CMK (cell line): ENCODE data around the gene REC8.
"Not testable (repeated sequence)": the region's sequence is repeated elsewhere in the genome, so short reads cannot be mapped to it uniquely, and the experiment has no call there.

ENCODE experiments used
- DNase-seq: peaks from one replicate; pipeline ENCODE4 v3.0.0-alpha.2; 2010; ENCODE audit warnings: low read depth

The REC8 gene

DNA sequence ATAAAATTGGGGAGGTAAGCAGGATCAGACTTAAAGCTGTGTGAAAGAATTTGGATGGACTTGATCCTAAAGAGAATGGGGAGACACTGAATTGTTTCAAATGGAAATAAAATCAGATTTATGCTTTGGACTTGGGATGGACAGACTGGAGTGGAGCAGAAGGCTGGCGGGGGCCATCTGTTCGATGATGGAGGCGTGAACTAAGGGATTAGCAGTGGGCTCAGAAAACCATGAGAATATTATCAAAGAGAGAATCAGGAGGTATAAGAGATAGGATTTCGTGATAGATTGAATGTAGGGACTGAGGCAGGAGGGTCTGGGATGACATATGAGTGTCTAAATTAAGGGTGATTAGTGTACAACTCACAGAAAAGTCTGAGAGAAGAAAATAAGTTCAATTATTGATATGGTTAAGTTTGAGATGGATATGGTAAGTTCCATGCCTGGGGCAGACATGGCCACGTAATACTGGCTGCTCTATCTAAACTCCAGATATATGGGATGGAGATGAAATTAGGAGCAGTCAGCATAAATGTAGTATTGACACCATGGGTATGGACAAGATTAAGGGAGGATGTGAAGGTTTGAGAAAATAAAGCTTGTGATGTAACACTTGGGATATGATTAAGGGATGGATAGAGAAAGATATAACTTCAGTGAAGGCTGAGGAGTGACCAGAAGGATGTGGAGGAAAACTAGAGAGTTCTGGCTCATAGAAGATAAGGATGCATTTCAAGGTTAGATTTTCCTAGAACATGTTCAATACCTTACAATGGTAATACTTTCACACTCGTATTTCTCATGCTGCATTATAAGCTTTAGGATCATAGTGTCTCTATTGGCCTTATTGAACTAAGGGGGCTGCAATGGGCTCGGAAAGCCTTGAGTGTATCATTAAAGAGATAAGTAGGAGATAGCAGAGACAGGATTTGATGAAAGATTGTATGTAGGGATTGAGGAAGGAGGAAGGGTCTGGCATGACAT is 32.6 kb downstream of the REC8 start:
- no peak for DNase-seq

GRCh38 chr14:24206260-24207103 is 34.6 kb downstream of the REC8 start:
- no peak for DNase-seq

DNA sequence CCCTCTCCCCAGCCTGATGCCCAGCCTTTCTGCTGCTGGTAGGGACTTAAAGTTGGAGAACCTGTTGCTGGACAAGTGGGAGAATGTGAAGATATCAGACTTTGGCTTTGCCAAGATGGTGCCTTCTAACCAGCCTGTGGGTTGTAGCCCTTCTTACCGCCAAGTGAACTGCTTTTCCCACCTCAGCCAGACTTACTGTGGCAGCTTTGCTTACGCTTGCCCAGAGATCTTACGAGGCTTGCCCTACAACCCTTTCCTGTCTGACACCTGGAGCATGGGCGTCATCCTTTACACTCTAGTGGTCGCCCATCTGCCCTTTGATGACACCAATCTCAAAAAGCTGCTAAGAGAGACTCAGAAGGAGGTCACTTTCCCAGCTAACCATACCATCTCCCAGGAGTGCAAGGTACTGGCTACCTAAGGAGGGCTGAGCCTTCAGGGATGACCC is 35.2 kb downstream of the REC8 start:
- DNase-seq, result no peak

DNA sequence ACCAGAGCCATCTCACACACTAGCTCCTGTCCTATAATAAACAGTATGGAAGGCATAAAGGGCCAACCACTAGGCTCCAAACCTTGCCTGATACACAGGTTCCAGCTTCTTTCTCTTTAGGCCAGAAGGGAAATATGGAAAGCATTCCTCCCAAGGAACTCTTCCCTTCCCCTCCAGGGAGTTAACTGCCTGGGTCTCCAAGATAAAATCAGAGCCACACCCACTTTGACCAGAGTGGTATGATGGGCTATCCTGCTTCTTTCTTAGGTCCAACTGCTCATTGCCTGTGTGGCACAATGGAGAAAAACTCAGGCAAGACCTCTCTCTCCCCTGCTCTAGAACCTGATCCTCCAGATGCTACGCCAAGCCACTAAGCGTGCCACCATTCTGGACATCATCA is 35.7 kb downstream of the REC8 start:
- DNase-seq, result no peak

- no peak for DNase-seq
These were observed 39.4 kb downstream of the REC8 start for GRCh38 chr14:24211311-24211710.

GRCh38 chr14:24212924-24213865 is 41.3 kb downstream of the REC8 start, which contains the start of gene CHMP4A:
Gene CHMP4A (minus strand): TSS chr14:24213488. CDS start chr14:24213439, 49 bp downstream.
- DNase-seq, result peak; percentile 91

- no peak for DNase-seq
These were observed 42.2 kb downstream of the REC8 start for GRCh38 chr14:24213866-24214662.

DNA sequence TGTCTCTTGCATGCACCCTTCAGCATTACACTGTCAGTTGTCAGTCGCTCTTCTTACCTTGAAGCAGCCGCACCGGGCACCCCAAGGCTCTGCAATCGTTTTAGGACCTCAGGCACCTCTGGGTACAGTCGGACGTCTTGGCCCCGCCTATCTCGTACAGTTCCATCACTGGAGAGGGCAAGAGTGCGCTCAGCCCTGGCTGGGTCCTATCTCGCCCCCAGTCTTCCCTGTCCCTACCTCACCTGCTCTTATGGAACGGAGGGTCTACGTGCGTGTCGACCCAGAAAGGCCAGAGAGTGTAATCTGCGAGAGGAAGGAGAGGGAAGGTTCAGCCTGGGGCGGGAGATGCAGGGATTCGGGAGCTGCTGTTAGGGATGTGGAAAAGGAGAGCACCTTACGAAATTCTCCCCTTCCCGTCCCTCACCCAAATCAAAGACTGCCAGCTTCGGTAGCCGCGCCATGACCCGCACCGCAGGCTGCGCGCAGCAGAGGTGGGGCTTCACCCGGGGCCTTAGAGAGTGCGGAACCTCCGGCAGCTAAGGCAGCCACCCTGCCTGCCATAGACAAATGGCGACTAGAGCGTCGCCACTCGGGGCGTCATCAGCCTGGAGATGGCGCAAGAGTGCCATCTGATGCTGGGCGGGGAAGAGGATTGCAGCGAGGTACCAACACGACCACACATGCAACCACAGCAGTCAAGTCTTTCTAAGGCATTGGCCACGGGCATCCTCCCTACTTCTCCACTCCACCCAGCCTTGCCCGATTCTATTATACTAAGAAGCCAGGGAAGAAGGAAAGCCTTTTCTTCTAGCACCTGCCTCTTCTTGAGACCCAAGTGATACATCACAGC is 43.8 kb downstream of the REC8 start, which contains the start of gene MDP1:
TSS of gene MDP1 (minus strand) at position 572 of the 850 bp plus-strand sequence. CDS start at position 461, 111 bp downstream.
- peak; percentile 74 for DNase-seq

- DNase-seq, result no peak
These were observed 44.4 kb downstream of the REC8 start for GRCh38 chr14:24216345-24216699.

GRCh38 chr14:24216876-24217275 is 45.0 kb downstream of the REC8 start:
- not testable (repeated sequence) for DNase-seq

GRCh38 chr14:24219080-24219479 is 47.2 kb downstream of the REC8 start:
- DNase-seq, result no peak

GRCh38 chr14:24219521-24219920 is 47.6 kb downstream of the REC8 start:
- DNase-seq, result no peak

DNA sequence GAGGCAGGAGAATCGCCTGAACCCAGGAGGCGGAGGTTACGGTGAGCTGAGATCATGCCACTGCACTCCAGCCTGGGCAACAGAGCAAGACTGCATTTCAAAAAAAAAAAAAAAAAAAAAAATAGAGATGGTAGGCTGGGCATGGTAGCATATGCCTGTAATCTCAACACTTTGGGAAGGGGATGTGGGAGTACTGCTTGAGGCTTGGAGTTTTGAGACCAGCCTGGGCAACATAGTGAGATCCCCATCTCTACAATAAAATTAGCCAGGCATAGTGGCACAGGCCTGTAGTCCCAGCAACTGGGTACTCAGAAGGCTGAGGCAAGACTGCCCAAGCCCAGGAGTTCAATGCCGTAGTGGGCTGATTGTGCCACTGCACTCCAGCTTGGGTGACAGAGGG is 51.1 kb downstream of the REC8 start:
- not testable (repeated sequence) for DNase-seq

- DNase-seq, result no peak
These were observed 52.8 kb downstream of the REC8 start for GRCh38 chr14:24224618-24225071.

DNA sequence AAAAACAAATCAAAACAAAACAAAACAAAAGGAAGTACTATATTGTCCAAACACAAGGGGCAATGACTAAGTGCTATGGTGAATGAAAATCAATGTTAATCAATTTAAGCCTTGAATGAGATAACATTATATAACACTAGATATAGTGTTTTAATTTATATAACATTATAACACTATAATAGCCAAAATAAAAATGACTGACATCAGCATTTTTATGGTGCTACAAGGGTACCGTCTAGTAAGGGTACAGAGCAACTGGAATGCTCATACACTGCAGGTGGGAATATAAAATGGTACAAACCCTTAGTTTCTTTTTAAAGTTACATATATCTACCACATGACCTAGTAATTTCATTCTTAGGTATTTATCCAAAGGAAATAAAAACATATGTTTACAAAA is 54.6 kb downstream of the REC8 start:
- no peak for DNase-seq

DNA sequence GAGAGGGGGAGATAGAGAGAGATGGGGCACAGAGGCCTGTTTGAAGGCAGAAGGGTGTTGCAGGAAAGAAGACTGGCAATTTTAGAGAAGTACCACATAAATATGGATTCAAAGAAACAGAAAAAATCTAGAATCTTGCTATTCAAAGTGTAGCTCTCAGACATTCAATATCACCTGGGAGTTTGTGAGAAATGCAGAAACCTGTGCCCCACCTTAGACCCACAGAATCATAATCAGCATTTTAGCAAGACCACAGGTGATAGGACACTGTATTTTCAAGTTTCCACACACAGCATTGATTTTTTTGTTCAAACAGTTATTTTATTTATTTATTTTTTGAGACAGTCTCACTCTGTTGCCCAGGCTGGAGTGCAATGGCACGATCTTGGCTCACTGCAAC is 57.0 kb downstream of the REC8 start:
- DNase-seq, result no peak
